Measurements from ENCODE around the gene PIANP.

- no peak for TF ChIP-seq CTCF (conservative IDR thresholded peaks at IDR 0.05; ENCODE audit: low read length)
- TF ChIP-seq EZH2phosphoT487 (IDR thresholded peaks at IDR 0.05; ENCODE audit: borderline replicate concordance, low read depth, low read length): no peak
Measured at GRCh38 chr12:6691473-6691872, 9.1 kb downstream of the PIANP start.

Data from OCI-LY7 (cell line).